Upper lobe of left lung (tissue), 6 donors: ENCODE data around the gene TBKBP1. TPM values are rescaled to one million over a fixed set of nuclear protein-coding genes. Genes with fewer than 3 reads are reported as not detected.
"Not testable (repeated sequence)": the region's sequence is repeated elsewhere in the genome, so short reads cannot be mapped to it uniquely, and the experiment has no call there.

Experiments used
- ATAC-seq, 2 donors: fragments of 200-7000 bp; cut with Tn5 transposase; one replicate each; pipeline ENCODE4 v1.9.1; 2022; ENCODE audit warnings: mild to moderate bottlenecking in 2 of 2, moderate library complexity in 2 of 2; ENCODE audit not compliant: low FRiP score in 2 of 2
- DNase-seq, 2 donors: peaks; one replicate each; pipeline ENCODE4 v3.0.0-alpha.2; 2019 to 2020
- H3K27ac ChIP-seq, 4 donors: fragments of 200-600 bp; sonication (generic); one replicate each; pipeline ENCODE4 v1.5.1; 2016 to 2019
- H3K27me3 ChIP-seq, 4 donors: fragments of 200-600 bp; sonication (generic); one replicate each; pipeline ENCODE4 v1.5.1; 2017 to 2019
- H3K36me3 ChIP-seq, 4 donors: fragments of 200-600 bp; sonication (generic); one replicate each; pipeline ENCODE4 v1.5.1; 2016 to 2019
- H3K4me1 ChIP-seq, 4 donors: fragments of 200-600 bp; sonication (generic); one replicate each; pipeline ENCODE4 v1.5.1; 2018 to 2019
- H3K4me3 ChIP-seq, 4 donors: fragments of 200-600 bp; sonication (generic); one replicate each; pipeline ENCODE4 v1.5.1; 2017 to 2019; ENCODE audit warnings: mild to moderate bottlenecking in 2 of 4, moderate library complexity in 1 of 4
- H3K9me3 ChIP-seq, 4 donors: fragments of 200-600 bp; sonication (generic); one replicate each; pipeline ENCODE4 v1.5.1; 2018 to 2019
- EP300 ChIP-seq, 4 donors: sonication (generic); formaldehyde crosslinking; IDR thresholded peaks; one replicate each; pipeline ENCODE4 v1.5.1; 2017; ENCODE audit warnings: antibody characterized with exemption in 4 of 4, control low read depth in 2 of 4
- POLR2A ChIP-seq, 4 donors: fragments of 450-650 bp; IDR thresholded peaks; one replicate each; pipeline ENCODE4 v1.5.1; 2016 to 2017; ENCODE audit warnings: antibody characterized with exemption in 4 of 4, mild to moderate bottlenecking in 2 of 4
- POLR2AphosphoS5 ChIP-seq, 2 donors: sonication (generic); formaldehyde crosslinking; IDR thresholded peaks; one replicate each; pipeline ENCODE4 v1.5.1; 2017; ENCODE audit warnings: antibody characterized with exemption in 2 of 2
- WGBS, 2 donors: methylation state at CpG; one replicate each; pipeline ENCODE4 v1.1.5; 2017 to 2018; 5-methylcytosine and 5-hydroxymethylcytosine counted together
- total RNA-seq, 6 donors: library from RNA; depleted of rRNA in 4 of 6; stranded (reverse); fragments of >200 nt in 4 of 6; gene quantifications; one replicate each; pipeline versions ENCODE4 v1.1.0 to v1.2.1, GENCODE V29; 2016 to 2021
- TF ChIP-seq, protein P1 (sequence below), 6 experiments: fragments of 450-650 bp in 4 of 6; fragments of 200-600 bp in 2 of 6; sonication (generic) in 2 of 6; IDR thresholded peaks; one replicate each; pipeline ENCODE4 v1.5.1; 2016 to 2019; ENCODE audit warnings: antibody characterized with exemption in 6 of 6
- donor health status: DM: no; HTN: no; CAD: no; lungs with moderate emphysema.
- donor health status: DM: no; HTN: yes; CAD: no; lungs with severe emphysema.

TBKBP1 gene
- total RNA-seq, 6 donors from 2014 or later: 6.4 to 28.3 (median 12.8) TPM

- no peak for ATAC-seq
- Histone ChIP-seq H3K27me3 (peaks cover 0 to 25% (median 10%) of the 10 kb centered on the region in 4 donors), H3K36me3 (no peaks in the 10 kb centered on the region), H3K9me3 (no peaks in the 10 kb centered on the region), H3K4me3 (peak overlapping the region in 2 of 4 donors; percentile 47 to 52), H3K4me1 (peaks cover 12 to 18% (median 13%) of the 10 kb centered on the region in 4 donors), H3K27ac (peak overlapping the region in 2 of 4 donors; percentile 21 to 49)
- WGBS, 2 donors: 83 to 85% methylated on average over 2 to 3 of the region's 3 CpGs
- TF ChIP-seq POLR2A (IDR thresholded peaks at IDR 0.05) (no peak), POLR2AphosphoS5 (IDR thresholded peaks at IDR 0.05) (no peak), EP300 (IDR thresholded peaks at IDR 0.05) (no peak)
- TF ChIP-seq, protein P1, sequence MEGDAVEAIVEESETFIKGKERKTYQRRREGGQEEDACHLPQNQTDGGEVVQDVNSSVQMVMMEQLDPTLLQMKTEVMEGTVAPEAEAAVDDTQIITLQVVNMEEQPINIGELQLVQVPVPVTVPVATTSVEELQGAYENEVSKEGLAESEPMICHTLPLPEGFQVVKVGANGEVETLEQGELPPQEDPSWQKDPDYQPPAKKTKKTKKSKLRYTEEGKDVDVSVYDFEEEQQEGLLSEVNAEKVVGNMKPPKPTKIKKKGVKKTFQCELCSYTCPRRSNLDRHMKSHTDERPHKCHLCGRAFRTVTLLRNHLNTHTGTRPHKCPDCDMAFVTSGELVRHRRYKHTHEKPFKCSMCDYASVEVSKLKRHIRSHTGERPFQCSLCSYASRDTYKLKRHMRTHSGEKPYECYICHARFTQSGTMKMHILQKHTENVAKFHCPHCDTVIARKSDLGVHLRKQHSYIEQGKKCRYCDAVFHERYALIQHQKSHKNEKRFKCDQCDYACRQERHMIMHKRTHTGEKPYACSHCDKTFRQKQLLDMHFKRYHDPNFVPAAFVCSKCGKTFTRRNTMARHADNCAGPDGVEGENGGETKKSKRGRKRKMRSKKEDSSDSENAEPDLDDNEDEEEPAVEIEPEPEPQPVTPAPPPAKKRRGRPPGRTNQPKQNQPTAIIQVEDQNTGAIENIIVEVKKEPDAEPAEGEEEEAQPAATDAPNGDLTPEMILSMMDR (IDR thresholded peaks at IDR 0.05): no peak
- no peak for DNase-seq
Measured at GRCh38 chr17:47735536-47736011, 41.6 kb downstream of the TBKBP1 start.

DNA sequence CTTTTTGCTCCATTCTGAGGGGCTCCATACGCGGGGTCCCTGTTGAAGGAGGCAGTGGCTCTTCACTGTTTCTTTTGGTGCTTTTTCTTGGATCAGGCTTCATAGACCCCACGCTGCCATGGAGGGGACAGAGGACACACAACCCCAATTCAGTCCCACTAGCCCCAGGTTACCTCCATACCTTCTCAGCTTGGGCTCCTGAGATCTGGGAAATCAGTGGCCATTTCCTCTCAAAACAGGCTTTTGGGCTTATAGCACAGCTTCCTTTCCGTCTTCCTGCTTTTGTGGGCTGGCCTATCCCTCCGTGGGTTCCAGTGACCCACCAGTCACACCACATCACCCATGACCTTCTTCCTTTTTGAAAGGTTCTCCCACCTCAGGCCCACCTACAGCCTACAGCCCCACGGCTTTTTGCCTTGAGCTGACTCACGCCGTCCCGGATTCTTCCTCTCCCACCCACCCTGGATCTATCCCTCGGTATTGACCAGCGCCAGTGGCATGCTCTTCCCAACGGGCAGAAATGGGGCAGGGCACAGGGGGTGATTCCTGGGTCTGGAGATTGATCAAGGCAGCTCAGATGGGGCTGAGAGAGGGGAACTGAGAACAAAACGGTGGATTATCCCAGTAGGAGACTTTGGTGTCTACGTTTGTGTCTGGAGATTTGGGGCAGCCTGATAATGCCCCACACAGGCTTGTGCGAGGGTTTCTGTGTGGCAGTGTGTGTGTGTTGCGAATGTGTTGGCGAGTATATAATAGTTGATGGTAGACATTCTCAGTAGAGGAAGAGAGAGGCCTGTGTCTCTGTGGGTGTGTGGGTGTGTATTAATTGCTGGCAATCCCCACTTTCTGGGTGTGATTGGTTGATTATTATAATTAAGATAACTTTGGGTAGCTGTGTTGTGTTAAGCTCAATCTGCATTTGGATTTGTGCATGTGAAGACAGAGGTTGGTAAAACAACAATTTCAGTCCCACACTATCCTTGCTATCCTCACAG lies 42.8 kb downstream of the TBKBP1 start:
- Histone ChIP-seq H3K27me3 (peaks cover 0 to 25% (median 10%) of the 10 kb centered on the region in 4 donors), H3K4me1 (peaks cover 12 to 18% (median 13%) of the 10 kb centered on the region in 4 donors), H3K27ac (peak overlapping the region in 1 of 4 donors; percentile 33), H3K36me3 (no peaks in the 10 kb centered on the region), H3K9me3 (no peaks in the 10 kb centered on the region), H3K4me3 (peak overlapping the region in 1 of 4 donors; percentile 17)
- ATAC-seq: no peak
- DNase-seq: no peak
- TF ChIP-seq, protein P1 (IDR thresholded peaks at IDR 0.05): no peak
- no peak for TF ChIP-seq EP300 (IDR thresholded peaks at IDR 0.05)
- 77 to 79% methylated on average over 17 of the region's 17 CpGs for WGBS, 2 donors

DNA sequence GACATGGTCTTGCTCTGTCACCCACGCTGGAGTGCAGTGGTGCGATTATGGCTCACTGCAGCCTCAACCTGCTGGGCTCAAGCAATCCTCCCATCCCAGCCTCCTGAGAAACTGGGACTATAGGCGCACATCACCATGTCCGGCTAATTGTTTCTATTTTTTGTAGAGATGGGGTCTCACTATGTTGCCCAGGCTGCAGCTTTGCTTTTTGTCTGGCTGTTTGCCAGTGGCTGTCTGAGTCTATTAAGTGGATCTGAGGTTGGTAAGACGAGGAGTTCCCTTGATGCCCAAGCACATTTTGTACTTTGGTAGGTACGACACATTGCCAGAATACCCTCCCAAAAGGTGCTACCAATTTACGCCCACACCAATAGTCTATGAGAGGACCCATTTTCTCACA lies 44.2 kb downstream of the TBKBP1 start:
- no peaks in the 10 kb centered on the region for H3K36me3 ChIP-seq
- H3K27ac ChIP-seq: no peak overlapping the region
- TF ChIP-seq POLR2A (IDR thresholded peaks at IDR 0.05): no peak
- TF ChIP-seq, protein P1 (IDR thresholded peaks at IDR 0.05): no peak
- TF ChIP-seq POLR2AphosphoS5 (IDR thresholded peaks at IDR 0.05): no peak
- no peak for TF ChIP-seq EP300 (IDR thresholded peaks at IDR 0.05)
- 88 to 90% methylated on average over 7 of the region's 7 CpGs for WGBS, 2 donors
- no peak for ATAC-seq
- no peak overlapping the region for H3K4me3 ChIP-seq
- peaks cover 0 to 15% (median 5%) of the 10 kb centered on the region in 4 donors for H3K27me3 ChIP-seq
- no peak for DNase-seq
- H3K9me3 ChIP-seq: no peaks in the 10 kb centered on the region
- peaks cover 5 to 11% (median 10%) of the 10 kb centered on the region in 4 donors for H3K4me1 ChIP-seq

- ATAC-seq: no peak
- no peak overlapping the region for H3K27ac ChIP-seq
- no peak for DNase-seq
- no peak overlapping the region for H3K4me3 ChIP-seq
- H3K36me3 ChIP-seq: no peaks in the 10 kb centered on the region
- no peaks in the 10 kb centered on the region for H3K9me3 ChIP-seq
- H3K4me1 ChIP-seq: peaks cover 0 to 1% (median under 1%) of the 10 kb centered on the region in 4 donors
- H3K27me3 ChIP-seq: peaks cover 0 to 5% (median under 1%) of the 10 kb centered on the region in 4 donors
- TF ChIP-seq POLR2A (IDR thresholded peaks at IDR 0.05) (no peak), POLR2AphosphoS5 (IDR thresholded peaks at IDR 0.05) (no peak), EP300 (IDR thresholded peaks at IDR 0.05) (no peak)
- TF ChIP-seq, protein P1 (IDR thresholded peaks at IDR 0.05): no peak
- 80 to 84% methylated on average over 8 of the region's 8 CpGs for WGBS, 2 donors
Measured at GRCh38 chr17:47739150-47739549, 45.2 kb downstream of the TBKBP1 start.

DNA sequence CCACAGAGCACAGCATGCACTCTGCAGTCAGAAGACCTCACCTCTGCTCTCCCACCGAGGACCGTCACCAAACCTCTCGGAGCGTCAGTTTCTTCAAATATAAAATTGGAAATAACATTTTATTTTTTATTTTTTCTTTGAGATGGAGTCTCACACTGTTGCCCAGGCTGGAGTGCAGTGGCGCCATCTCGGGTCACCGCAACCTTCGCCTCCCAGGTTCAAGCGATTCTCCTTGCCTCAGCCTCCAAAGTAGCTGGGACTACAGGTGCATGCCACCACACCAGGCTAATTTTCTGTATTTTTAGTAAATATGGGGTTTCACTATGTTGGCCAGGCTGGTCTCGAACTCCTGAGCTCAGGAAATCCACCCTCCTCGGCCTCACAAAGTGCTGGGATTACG lies 46.0 kb downstream of the TBKBP1 start:
- not testable (repeated sequence) for DNase-seq, H3K9me3 ChIP-seq, ATAC-seq, H3K36me3 ChIP-seq, H3K27me3 ChIP-seq, H3K4me1 ChIP-seq, H3K27ac ChIP-seq, H3K4me3 ChIP-seq
- WGBS, 2 donors: 87 to 94% methylated on average over 12 of the region's 12 CpGs
